Right kidney (tissue), 1 donor: Measurements from ENCODE around the gene RAB10.
"Not testable (repeated sequence)": the region's sequence is repeated elsewhere in the genome, so short reads cannot be mapped to it uniquely, and the experiment has no call there.

Source experiments
- DNase-seq: peaks from one replicate; pipeline ENCODE4 v3.0.0-alpha.2; 2016

The RAB10 gene

GRCh38 chr2:26054598-26055348 is 20.9 kb downstream of the RAB10 start:
- no peak for DNase-seq

- no peak for DNase-seq
These were observed 24.5 kb downstream of the RAB10 start for GRCh38 chr2:26058390-26058789.

DNA sequence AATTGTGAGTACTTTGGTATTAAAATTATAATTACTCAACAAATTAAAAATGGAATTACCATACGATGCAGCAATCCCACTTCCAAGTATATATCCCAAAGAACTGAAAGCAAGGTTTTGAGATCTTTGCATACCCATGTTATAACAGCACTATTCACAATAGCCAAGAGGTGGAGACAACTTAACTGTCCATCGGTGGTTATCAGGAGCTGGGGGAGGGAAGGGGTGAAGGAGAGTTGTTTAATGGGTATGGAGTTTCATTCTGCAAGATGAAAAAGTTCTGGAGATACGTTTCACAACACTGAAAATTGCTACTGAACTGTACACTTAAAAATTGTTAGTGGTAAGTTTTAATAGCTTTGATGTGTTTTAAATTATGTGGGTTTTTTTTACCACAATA is 25.7 kb downstream of the RAB10 start:
- no peak for DNase-seq

DNA sequence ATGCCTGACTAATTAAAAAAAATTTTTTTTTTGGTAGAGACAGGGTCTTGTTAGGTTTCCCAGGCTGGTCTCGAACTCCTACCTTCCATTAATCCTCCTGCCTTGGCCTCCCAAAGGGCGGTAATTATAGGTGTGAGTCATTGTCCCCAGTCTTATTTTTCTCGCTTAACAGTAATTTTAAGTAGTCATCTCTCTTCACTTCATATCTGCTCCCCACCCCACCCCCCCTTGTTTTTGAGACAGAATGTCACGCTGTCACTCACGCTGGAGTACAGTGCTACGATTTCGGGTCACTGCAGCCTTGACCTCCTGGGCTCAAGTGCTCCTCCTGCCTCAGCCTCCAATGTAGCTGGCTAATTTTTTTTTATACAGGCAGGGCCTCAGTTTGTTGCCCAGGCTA is 27.7 kb downstream of the RAB10 start:
- no peak for DNase-seq

DNA sequence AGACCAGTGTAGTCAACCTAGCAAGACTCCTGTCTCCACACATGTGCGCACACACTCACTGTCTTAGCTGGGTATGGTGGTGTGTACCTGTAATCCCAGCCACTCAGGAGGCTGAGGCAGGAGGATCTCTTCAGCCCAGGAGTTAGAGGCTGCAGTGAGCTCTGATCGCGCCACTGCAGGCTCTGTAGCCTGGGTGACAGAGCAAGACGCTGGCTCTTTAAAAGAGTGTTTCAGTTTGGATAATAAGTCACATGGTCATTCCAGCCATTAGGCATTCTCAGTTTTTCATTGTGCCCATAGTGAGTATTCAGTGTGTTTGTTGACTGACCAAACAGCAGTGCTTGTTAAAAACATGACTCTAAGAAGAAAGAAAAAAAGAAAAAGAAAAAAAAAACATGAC is 31.0 kb downstream of the RAB10 start:
- DNase-seq = no peak

DNA sequence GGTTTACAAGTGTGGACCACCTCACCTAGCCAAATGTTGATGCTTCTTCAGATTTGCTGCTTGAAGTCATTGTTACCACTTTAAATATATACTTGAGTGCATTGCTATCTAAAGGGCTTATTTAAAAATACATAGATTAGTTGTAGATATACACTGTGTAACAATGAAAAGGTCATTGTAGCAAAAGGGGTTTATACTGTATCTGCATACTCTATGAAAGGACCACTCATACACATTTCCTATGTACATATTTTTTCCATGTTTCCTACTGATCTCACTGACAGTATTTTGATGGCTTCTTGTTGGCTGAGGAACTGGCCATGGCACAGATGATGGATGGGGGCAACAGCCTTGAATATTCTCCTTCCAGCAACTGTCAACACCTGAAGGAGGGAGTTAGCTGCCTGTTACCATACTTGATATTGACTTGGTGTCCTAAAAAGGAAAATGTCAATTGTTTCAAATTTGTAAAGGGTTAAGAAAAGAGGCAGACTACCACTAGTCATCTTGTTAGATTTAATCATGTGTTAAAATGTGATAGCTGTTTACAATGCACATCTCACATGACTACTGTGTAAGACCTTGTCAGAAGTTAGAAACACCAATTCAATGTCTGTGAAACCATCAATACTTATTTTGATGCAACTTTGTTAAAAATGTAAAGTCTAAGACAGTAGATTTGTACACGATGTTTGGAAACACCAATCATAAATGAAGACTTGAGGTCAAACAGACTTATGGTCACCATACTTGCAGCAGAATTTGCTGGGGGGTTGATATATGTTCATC is 33.5 kb downstream of the RAB10 start:
- DNase-seq = no peak

GRCh38 chr2:26067980-26068507 is 34.2 kb downstream of the RAB10 start:
- DNase-seq = no peak

DNA sequence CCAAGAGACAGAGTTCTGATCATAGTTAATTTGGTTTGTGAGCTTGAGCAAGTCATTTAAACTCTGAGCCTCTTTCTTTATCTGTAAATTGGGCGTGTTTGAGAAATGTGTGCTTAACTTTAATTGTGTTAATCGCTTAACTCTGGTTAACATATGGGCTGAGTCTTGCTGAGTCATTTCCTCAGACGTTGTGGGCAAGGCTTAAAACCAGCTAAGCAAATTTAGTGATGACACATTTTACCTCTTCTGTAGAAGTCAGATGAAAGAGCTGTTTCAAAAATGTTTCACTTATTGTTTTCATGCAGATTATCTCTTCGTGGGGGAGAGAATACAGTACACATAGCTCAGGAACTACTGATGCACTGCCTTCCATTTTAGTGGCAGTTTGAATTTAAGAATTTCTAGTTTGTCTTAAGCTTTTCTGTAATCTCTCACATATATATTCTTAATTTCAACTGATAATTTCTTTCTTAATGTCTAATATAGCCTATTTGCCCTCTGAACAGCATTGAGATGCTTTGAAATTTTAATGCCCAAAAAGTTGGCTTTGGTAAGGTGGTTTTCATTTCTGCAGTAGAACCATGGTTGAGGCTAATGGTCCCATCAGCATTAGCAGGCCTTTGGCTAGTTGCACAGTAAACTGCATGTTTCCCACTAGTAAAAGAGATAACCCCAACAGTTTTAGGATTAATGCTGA is 34.9 kb downstream of the RAB10 start:
- DNase-seq = no peak

DNA sequence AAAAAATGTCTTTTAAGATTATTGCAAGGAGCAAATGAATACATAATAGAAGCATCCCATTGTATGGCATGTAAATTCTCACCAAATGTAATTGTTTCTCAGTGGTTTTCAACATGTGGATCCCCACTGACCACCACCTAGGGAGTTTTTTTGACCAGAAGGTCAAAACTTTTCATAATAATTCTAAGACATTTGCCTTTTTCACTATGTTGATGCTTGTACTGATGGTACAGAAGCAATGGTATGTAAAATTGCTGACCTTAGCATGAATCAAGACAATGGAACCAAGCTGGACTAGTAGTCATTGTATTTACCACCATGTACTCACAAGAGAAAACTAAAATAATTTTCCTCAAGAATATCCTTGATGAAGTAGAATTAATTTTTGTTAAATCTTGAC is 36.8 kb downstream of the RAB10 start:
- DNase-seq = no peak

DNA sequence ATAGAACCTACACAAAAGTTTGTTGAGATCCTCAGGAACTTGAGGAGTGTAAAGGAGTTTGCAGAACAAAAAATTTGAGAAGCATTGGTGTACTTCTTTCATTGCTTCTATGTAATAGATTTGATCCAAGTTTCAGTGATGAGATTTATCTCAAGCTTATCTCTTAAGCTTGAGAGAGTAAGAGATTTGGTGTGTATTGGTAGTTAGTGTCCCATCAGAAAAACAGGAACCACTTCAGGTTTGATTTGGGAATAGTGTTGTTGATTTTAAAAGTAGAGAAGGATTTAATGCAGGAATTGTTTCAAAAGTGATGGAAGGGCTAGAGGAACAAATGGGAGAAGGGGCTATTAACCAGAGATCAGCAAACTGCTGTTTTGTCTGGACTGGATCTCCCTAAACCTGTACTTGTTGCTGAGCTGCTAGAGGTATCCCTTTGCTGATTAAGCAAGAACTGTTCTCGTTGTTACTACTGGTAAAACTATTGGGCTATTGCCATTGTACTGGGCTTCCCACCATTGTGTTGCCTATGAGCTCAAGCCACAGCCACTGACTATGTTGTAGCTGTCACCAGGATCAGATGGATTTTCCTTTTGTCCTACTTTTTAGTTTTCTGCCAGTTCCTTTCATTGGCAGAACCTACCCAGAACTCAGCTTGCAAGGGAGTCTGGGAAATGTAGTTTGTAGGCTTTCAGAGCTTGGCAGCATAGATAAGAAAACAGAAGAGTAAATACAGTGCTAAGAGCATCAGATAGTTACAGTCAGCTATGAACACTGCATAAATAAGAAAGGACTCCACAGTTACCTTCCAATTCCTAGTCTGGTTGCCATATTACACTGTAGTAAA is 39.3 kb downstream of the RAB10 start:
- no peak for DNase-seq

- DNase-seq = no peak
These were observed 39.9 kb downstream of the RAB10 start for GRCh38 chr2:26073830-26074229.

GRCh38 chr2:26074676-26075075 is 40.8 kb downstream of the RAB10 start:
- no peak for DNase-seq

DNA sequence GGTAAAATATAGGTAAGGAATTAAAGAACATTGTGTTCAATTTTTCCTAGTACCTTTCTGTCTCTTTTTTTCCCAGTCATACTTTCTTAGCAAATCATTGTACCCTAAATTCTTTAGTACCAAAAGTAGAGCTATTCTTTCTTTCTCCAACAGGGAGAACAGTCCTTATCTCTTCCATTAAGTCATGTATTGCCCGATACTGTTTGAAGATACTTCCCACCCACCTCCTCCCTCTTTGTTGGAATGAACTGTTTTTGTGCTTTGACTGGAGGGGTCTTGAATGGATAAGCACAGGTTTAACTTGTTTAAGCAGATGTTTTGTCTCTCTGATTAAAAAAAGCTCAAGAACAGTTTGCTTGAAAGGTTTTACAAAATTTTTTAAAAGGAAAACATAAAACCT is 41.3 kb downstream of the RAB10 start:
- no peak for DNase-seq

- no peak for DNase-seq
These were observed 42.2 kb downstream of the RAB10 start for GRCh38 chr2:26076001-26076587.

- DNase-seq = no peak
These were observed 43.4 kb downstream of the RAB10 start for GRCh38 chr2:26077291-26077690.

DNA sequence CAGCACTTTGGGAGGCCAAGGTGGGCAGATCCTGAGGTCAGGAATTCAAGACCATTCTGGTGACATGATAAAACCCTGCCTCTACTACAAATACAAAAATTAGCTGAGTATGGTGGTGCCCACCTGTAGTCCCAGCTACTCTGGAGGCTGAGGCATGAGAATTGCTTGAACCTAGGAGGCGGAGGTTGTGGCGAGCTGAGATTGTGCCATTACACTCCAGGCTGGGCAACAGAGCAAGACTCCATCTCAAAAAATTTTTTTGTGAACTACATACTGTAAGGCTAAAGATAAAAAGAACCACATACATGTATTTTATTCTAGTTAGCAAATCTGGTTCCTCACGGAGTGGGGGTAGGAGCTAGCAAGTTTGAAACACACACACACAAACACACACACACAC is 45.1 kb downstream of the RAB10 start:
- DNase-seq = no peak

DNA sequence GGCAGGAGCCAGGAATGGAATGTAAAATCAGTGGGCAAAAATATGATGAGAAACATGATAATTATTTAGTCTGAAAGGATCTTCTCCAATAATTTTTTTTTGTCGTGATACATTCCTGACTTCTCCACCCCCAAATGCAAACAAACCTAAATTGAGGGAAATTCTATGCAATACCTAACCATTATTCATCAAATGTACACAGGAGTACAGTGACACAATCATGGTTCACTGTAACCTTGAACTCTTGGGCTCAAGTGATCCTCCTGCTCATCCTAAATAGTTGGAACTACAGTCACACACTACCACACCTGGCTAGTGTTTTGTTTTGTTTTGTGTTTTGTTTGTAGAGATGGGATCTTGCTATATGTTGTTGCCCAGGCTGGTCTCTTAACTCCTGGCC is 46.5 kb downstream of the RAB10 start:
- DNase-seq = no peak

DNA sequence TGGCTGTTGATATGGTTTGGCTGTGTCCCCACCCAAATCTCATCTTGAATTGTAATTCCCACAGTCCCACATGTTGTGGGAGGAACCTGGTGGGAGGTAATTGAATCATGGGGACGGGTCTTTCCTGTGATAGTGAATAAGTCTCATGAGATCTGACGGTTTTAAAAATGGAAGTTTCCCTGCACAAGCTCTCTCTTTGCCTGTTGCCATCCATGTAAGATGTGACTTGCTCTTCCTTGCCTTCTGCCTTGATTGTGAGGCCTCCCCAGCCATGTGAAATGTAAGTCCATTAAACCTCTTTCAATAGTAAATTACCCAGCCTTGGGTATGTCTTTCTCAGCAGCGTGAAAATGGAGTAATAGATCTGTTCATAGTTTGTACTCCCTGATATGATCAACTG is 47.0 kb downstream of the RAB10 start:
- DNase-seq = not testable (repeated sequence)

DNA sequence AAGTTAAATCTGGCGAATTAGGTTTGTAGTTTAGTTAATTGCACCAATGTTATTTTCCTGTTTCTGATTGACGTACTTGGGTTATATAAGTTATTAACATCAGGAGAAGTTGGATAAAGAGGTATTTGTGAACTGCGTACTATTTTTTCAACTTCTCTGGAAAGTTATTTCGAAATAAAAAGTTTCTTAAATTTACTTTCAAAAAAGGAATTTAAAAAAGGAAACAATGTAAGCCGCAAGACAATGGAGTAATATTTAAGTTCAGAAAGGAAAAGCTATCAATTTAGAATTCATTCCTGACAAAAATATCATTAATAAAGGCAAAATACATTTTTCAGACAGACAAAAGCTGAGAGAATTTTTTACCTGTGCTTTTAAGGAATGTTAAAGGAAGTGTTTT is 47.7 kb downstream of the RAB10 start:
- DNase-seq = no peak

DNA sequence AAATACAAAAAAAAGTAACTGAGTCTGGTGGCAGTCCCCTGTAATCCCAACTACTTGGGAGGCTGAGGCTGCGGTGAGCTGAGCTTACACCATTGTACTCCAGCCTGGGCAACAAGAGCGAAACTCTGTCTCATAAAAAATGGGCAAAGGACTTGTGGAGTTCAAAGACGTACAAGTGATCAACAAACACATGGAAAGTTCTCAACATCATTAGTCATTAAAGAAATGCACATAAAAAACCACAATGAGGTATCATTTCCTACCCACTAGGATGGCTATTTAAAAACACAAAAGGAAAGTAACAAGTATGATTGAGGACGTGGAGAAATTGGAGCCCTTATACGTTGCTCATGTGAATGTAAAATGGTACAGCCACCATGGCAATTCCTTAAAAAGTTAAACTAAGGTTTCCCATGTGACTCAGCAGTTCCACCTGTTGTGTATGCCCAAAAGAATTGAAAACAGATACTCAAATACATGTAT is 52.3 kb downstream of the RAB10 start:
- no peak for DNase-seq

GRCh38 chr2:26086779-26087178 is 52.9 kb downstream of the RAB10 start:
- DNase-seq = no peak
